ENCODE results near the gene INVS.

- no peak for TF ChIP-seq EZH2 (IDR thresholded peaks at IDR 0.05; ENCODE audit: borderline replicate concordance, low read depth, low read length, severe bottlenecking)
- TF ChIP-seq POLR2A (IDR thresholded peaks at IDR 0.05; ENCODE audit: low read depth, low read length) = no peak
- no peak for TF ChIP-seq CTCF (IDR thresholded peaks at IDR 0.05; ENCODE audit: extremely low read depth in 1 of 2, insufficient read depth in 1 of 2, low read depth in 1 of 2, low read length in 2 of 2)
- no peak for TF ChIP-seq POLR2AphosphoS5 (IDR thresholded peaks at IDR 0.05; ENCODE audit: insufficient read depth, low read depth, low read length)
- TF ChIP-seq MYC (IDR thresholded peaks at IDR 0.05; ENCODE audit: low read depth, low read length) = no peak
- TF ChIP-seq MAX (IDR thresholded peaks at IDR 0.05; ENCODE audit: insufficient read depth, insufficient read length) = no peak
- no peak for TF ChIP-seq GATA2 (IDR thresholded peaks at IDR 0.05; ENCODE audit: insufficient read depth, insufficient read length, low read depth, low read length)
These were observed 49.5 kb upstream of the INVS start for GRCh38 chr9:100049551-100049950.
